ENCODE results near the gene HES2. TPM values are rescaled to one million over a fixed set of nuclear protein-coding genes. Genes with fewer than 3 reads are reported as not detected.
"Not testable (repeated sequence)": the region's sequence is repeated elsewhere in the genome, so short reads cannot be mapped to it uniquely, and the experiment has no call there.

HES2 gene
- total RNA-seq, 1 donor from 2014 or later, result not detected

GRCh38 chr1:6447016-6447817 is 27.5 kb upstream of the HES2 start:
- ChIA-PET POLR2A (no interaction called here), CTCF (interaction anchor here (0.6 kb wide), 1 partner anchor 99 kb away, joined by 3 read pairs; no protein-coding TSS in a partner anchor)
- Mint-ChIP-seq H3K4me1 (peaks cover 14% of the 10 kb centered on the region), H3K27ac (no peak overlapping the region), H3K27me3 (peaks cover 36% of the 10 kb centered on the region), H3K36me3 (ENCODE audit: low read depth) (no peaks in the 10 kb centered on the region), H3K4me3 (peak overlapping the region; percentile 65), H3K9me3 (no peaks in the 10 kb centered on the region)
- intact Hi-C loops (cut with micrococcal nuclease), result no loop called here
- peak; percentile 35 for ATAC-seq (ENCODE audit: low read depth)
- DNase-seq, result no peak
- no peak for TF ChIP-seq CTCF (IDR thresholded peaks at IDR 0.05)

- CTCF ChIA-PET, result no interaction called here
- no peak overlapping the region for H3K4me3 Mint-ChIP-seq
These were observed 26.9 kb upstream of the HES2 start for GRCh38 chr1:6446665-6447015.

GRCh38 chr1:6445929-6446328 is 26.2 kb upstream of the HES2 start:
- H3K36me3 Mint-ChIP-seq (ENCODE audit: low read depth); DNase-seq; intact Hi-C loops (cut with micrococcal nuclease); H3K9me3 Mint-ChIP-seq; ATAC-seq (ENCODE audit: low read depth); POLR2A ChIA-PET; CTCF ChIA-PET; H3K27ac Mint-ChIP-seq; H3K4me3 Mint-ChIP-seq: not testable (repeated sequence)
- Mint-ChIP-seq H3K4me1 (peaks cover 14% of the 10 kb centered on the region), H3K27me3 (peaks cover 44% of the 10 kb centered on the region)

More at GRCh38 chr1:6446665-6447015, 26.9 kb upstream of the HES2 start:
- Mint-ChIP-seq H3K4me1 (peaks cover 14% of the 10 kb centered on the region), H3K9me3 (no peaks in the 10 kb centered on the region), H3K27me3 (peaks cover 38% of the 10 kb centered on the region), H3K36me3 (ENCODE audit: low read depth) (no peaks in the 10 kb centered on the region), H3K27ac (no peak overlapping the region)
- intact Hi-C loops (cut with micrococcal nuclease), result no loop called here
- no peak for TF ChIP-seq CTCF (IDR thresholded peaks at IDR 0.05)
- ATAC-seq (ENCODE audit: low read depth) (no peak), DNase-seq (no peak)
- POLR2A ChIA-PET, result no interaction called here

GRCh38 chr1:6445062-6445763 is 25.5 kb upstream of the HES2 start:
- intact Hi-C loops (cut with micrococcal nuclease), result no loop called here
- ATAC-seq (ENCODE audit: low read depth) (no peak), DNase-seq (no peak)
- Mint-ChIP-seq H3K27me3 (peaks cover 38% of the 10 kb centered on the region), H3K4me3 (no peak overlapping the region), H3K36me3 (ENCODE audit: low read depth) (no peaks in the 10 kb centered on the region), H3K4me1 (peaks cover 14% of the 10 kb centered on the region), H3K27ac (no peak overlapping the region), H3K9me3 (no peaks in the 10 kb centered on the region)
- CTCF ChIA-PET, result no interaction called here
- POLR2A ChIA-PET, result interaction anchor here (0.6 kb wide), 1 partner anchor 311 kb away, joined by 3 read pairs; no protein-coding TSS in a partner anchor
- no peak for TF ChIP-seq CTCF (IDR thresholded peaks at IDR 0.05)

DNA sequence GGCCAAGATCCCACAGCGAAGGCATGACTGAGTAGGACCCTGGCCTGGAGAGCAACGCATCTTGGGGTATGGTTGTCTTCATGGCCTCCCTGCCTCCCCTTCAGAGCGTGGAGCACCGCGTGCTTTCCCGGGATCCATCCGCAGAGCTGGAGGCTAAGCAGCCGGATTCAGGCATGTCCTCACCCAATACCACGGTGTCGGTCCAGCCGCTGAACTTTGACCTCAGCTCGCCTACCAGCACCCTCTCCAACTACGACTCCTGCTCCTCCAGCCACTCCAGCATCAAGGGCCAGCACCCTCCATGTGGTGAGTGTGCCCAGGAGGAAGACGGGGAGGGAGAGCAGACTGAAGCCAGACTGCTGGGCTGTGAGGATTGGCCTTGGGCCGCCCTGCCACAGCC is 24.7 kb upstream of the HES2 start:
- H3K27me3 Mint-ChIP-seq, result peaks cover 34% of the 10 kb centered on the region
- H3K4me3 Mint-ChIP-seq, result no peak overlapping the region
- intact Hi-C loops (cut with micrococcal nuclease), result no loop called here

More for the DNA sequence above, 24.7 kb upstream of the HES2 start:
- POLR2A ChIA-PET, result no interaction called here
- H3K9me3 Mint-ChIP-seq, result no peaks in the 10 kb centered on the region
- DNase-seq (no peak), ATAC-seq (ENCODE audit: low read depth) (no peak)
- TF ChIP-seq CTCF (IDR thresholded peaks at IDR 0.05), result no peak
- H3K36me3 Mint-ChIP-seq (ENCODE audit: low read depth), result no peaks in the 10 kb centered on the region
- no peak overlapping the region for H3K27ac Mint-ChIP-seq
- H3K4me1 Mint-ChIP-seq, result peaks cover 13% of the 10 kb centered on the region
- CTCF ChIA-PET, result no interaction called here

Measured in activated B cell treated with CpG ODN at 0.5 μM for 24 hours (primary cell).